HG02798 (cell line): ENCODE data around the gene MRPL16.
"Not testable (repeated sequence)": the region's sequence is repeated elsewhere in the genome, so short reads cannot be mapped to it uniquely, and the experiment has no call there.

Experiments used
- ATAC-seq: cut with Tn5 transposase; IDR thresholded peaks from one replicate; pipeline ENCODE4 v1.9.1; 2021; ENCODE audit warnings: mild to moderate bottlenecking; ENCODE audit not compliant: unreplicated experiment, poor library complexity

The MRPL16 gene

DNA sequence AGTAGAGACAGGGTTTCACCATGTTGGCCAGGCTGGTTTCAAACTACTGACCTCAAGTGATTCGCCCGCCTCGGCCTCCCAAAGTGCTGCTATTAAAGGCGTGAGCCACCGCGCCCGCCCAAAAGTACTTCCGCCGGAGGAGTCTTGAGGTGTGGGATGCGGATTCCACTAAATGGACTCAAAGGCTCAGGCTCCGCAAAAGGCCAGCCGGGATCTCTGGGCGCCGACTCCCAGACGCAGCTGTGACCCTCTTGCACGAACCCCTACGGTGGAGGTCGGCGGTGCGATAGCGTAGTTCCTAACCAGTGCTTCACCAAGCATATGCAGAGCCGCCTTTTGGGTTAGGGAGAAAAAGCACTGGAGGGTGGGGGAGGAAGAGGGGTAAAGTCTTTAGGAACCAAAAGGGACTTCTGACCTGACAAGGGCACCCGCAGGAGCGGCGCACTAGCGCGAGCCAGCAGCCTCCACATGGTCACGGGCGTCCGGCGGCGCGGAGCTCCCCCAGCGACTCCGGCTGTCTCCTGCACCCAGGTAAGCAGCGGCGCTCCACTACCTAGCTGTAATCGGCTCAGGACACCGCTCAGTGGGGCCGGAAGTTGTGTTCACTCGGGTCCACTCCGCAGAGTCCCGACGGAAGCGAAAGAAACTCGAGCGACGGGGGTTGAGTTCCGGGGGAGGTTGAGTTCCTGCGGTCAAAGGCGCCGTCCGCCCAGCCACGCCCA is at the start of gene MRPL16:
Gene MRPL16 (minus strand): TSS at position 590 of the 722 bp plus-strand sequence. CDS start 120 bp downstream, at position 470.
- peak; percentile 99 for ATAC-seq

DNA sequence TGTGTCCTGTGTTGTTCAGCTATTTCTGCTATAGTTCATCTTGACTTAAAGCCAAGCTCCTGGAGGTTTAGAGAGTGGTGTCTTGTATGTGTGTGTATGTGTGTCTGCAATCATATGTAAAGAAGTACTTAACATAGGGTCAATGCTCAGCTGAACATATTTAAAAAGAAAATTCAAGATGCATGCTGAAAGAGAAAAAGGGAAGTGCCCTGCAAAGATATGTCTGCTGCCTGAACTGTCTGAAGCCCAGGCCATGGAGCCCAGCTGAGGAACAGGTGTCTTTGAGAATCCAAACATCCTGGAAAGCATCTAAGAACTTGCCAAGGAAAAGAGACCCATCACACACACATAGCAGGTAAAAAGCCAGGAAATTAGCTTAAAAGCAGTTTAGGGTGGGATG is 49.1 kb upstream of the MRPL16 start:
- ATAC-seq: no peak

DNA sequence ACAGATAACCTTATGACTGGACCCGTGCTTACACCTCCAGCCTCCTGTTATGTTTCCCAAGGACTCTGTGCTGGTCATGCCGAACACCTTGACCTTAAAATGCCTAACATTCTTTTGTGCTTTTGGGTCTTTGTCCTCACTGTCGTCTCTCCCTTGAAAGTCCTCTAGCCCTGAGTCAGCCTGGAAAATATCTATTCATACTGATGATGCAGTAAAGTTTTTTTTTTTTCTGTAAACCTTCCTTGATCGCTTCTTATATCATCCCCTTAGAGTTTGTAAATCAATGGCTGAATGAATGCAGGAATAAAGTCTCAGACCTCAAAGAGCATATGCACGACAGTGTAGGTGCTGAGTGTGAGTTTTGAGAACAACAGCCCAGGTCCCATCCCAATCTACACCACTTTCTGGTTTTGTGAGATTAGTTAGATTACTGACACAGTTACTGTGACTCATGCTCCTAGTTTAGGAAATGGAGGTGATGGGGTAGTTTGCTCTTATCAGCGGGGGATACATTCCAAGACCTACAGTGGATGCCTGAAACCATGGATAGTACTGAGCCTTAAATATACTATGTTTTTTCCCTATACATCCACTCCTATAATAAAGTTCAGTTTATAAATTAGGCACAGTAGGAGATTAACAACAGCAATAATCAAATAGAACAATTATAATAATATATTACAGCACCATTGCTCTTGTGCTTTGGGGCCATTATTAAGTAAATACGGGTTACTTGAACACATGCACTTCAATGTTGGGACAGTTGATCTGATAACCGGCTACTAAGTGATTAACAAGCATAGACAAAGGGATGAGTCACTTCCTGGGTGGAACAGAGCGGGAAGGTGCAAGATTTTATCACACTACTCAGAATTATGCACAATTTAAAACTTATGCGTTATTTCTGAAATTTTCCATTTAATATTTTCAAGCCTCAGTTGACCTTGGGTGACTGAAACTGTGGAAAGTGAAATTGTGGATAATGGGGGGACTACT is 47.2 kb upstream of the MRPL16 start:
- no peak for ATAC-seq

DNA sequence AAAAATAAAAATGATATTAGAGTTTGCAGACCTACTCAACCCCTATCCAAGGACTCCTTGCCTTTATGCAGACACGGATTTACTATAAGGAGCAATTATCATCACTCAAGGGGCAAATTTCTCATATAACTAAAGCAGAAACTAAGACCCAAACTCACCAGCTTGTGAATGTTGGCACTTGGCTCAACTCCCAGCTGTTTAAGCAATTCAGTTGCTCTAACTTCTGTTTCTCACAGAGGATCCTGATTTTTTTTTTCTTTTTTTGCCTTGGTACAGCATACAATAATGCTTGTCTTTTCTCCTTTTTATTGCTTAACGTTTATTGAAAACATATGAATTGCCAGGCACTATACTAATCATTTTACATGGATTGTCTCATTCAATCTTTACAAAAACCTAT is 44.3 kb upstream of the MRPL16 start:
- ATAC-seq: no peak

DNA sequence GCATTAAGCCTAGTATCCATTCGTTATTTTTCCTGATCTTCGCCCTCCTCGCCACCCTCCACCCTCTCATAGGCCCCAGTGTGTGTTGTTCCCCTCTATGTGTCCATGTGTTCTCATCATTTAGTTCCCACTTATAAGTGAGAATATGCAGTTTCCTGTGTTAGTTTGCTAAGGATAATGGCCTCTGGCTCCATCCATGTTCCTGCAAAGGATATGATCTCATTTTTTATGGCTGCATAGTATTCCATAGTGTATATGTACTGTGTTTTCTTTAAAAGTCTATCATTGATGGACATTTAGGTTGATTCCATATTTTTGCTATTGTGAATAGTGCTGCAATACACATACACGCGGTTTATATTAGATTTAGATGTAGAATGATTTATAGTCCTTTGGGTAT is 40.8 kb upstream of the MRPL16 start:
- ATAC-seq: not testable (repeated sequence)

DNA sequence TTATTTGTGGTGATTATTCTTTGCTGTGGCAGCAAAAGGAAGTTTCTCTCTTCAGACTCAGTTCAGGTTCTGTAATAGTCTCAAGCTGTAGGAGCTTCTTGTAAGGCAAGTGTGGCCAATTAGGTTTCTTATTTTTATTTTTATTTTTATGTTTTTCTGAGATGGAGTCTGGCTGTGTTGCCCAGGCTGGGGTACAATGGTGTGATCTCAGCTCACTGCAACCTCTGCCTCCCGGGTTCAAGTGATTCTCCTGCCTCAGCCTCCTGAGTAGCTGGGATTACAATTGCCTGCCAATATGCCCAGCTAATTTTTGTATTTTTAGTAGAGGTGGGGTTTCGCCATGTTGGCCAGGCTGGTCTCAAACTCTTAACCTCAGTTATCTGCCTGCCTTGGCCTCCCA is 39.0 kb upstream of the MRPL16 start:
- not testable (repeated sequence) for ATAC-seq

DNA sequence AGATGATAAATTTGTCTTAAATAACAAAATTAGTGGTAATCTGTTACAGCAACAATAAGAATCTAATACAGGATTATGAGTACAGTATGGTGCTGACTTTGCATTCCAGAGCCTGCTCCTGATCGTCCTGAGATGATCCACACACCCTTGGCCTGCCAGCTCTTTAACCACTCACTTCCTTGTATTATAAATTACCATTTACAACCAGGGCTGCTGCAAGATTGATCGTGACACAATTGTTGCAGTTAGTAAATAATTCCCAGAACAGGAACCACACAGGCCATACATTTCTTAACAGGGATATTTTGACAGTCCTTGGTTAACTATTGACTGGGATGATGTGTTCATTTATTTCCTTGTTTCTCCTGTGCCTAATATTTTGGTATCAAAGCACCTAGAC is 38.6 kb upstream of the MRPL16 start:
- ATAC-seq: no peak

DNA sequence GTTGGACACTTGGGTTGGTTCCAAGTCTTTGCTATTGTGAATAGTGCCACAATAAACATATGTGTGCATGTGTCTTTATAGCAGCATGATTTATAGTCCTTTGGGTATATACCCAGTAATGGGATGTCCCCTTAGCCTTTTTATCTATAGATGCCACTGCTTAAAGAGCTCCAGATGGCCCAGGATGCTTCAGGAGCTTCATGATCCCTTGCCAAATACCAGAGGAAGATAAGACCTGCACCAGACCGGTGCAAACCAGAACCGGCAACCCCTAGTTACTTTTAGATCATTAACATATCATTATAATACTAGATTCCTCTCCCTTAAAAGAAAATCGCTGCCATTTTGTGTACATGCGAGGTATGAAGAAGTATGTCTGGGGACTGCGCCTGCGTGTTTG is 37.9 kb upstream of the MRPL16 start:
- ATAC-seq: not testable (repeated sequence)

DNA sequence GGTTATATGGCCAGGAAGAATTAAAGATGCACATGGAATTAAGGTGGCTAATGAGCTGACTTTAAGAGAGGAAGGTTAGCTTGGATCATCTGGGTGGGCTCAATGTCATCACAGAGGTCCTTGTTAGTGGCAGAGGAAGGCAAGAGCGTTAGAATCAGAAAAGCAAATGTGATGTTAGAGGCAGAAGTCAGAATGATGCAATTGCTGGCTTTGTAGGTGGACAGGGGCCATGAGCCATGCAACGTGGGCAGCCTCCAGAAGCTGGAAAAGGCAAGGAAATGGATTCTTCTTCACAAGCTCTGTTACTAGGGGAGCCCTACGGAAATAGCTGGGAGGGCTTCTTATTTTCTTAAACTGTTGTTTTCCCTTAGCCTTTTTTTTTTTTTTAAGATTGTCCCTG is 37.0 kb upstream of the MRPL16 start:
- no peak for ATAC-seq

DNA sequence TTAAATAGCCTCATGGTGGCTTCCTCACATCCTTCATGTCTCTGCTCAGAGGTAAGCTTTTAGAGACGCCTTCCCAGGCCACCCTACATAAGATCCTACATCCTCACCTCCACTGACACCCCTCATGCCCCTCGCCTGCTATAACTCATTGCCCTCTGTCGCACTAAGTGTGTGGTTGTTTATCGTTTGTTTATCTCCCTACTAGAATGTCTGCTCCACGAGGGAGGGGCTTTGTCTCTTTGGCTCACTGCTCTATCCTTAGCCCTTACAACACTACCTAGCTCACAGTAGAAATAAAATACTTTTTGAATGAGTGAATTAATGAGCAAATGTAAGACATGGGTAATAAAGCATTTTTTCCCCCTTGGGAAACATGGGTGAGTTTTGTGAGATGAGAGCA is 36.0 kb upstream of the MRPL16 start:
- ATAC-seq: no peak

DNA sequence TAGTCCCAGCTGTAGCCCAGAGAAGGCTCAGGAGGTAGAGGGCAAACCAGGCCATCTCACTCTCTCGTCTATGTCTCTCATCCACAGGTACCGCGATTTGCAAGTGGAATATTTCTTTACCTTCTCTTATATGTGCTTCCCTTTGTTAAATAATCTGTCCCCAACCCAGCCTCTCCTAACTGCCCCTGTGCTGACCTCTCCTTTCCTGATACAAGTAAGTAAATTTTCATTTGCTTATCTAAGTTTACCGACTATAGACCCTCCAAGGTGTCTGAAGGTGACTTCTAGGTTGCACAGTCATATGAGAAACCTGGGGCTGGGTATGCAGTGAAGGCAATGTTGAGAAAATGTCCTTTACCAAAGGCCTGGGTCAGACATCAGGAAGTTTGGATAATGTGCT is 34.8 kb upstream of the MRPL16 start, which contains the start of gene CBLIF:
Gene CBLIF (minus strand): TSS at position 101 of the 400 bp plus-strand sequence. CDS start 46 bp downstream, at position 55.
- no peak for ATAC-seq

DNA sequence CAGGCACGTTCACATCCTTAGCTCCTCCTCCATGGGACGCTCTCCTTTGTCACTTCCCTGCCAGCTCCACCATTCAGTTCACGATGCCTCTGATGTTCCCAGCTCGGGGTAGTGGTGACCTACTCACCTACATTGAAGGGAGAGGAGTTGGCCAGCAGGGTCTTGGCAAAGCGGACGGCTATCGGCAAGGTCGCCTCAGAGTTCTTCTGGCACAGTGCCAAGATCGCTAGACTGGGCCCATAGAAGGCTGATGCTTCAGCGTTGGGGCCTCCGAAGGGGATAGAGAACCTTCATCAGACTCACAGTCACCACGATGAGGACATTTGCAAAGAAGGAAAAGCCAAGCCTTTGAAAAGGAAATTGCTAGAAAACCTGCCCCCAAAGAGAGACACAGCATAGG is 31.7 kb upstream of the MRPL16 start:
- ATAC-seq: no peak

DNA sequence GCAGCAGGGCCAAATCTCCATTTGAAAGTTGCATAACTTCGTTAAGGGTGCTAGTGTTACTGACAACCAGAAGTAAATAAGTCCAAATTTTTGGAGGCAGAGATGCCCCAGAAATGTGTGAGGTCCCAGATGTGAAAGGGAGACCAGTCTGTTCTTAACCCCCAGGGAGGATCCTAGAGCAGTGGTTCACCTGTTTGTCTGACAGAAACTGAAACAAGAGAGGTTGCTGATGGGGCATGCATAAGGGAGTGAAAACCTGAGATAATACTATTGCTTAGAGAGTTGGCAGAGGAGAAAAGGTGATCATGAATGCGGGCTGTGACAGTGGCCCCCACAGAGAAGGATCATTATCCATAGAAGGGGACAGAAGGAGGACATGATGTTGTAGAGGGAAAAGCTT is 30.9 kb upstream of the MRPL16 start:
- ATAC-seq: peak; percentile 70

DNA sequence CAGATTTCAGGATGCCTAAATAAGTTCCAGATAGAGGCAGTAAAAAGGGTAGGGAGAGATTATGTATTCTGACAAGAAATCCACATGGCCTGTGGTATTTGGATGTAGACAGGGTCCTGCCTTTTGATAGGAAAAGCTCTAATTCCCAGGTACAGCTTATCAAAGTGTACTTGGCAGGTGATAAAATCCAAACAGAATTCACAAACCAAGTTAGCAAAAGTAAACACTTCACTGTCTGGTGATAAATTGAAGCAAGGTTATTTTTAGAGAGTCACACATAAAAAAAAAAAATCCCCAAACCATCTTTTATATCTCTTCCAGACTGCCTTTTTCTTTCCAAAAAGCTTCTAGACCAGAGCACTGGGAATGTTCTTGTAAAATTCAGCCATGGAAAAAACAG is 29.0 kb upstream of the MRPL16 start:
- no peak for ATAC-seq

DNA sequence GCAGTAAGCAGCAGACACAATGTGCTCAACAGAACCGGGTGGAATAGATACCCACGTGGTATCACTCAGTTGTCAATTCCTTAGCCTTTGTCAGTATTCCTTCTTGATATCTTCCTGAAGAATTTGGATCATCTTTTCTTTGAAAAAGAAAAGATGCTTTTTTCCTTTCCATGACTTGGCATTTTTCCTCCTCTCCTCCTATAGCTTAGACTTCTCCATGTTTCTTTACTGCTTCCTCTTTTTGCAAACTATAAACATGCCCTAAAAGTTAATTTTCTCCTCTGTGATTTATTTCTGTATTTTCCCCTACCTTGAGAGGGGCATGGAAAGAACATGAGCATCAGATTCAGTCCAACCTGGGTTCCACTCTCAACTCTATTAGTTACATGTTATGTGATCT is 23.0 kb upstream of the MRPL16 start:
- ATAC-seq: no peak

DNA sequence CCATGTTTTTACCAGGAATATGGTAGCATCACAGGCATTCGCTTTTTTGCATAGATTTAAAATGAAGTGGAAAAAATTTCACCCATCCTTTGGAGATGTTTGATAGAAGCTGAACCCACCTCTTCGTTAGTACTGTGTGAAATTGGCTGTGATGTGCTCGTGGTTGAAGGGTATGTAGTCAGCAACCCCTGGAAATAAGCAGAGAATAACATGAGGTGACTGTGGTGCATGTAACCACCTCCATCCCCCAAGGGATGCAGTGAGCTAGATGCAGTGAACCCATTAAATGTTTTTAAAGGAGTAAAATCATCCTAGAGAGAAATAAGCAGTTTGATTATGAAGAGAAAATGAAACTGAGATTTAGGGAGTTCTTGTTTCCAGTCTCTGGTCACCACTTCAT is 18.8 kb upstream of the MRPL16 start:
- ATAC-seq: no peak

DNA sequence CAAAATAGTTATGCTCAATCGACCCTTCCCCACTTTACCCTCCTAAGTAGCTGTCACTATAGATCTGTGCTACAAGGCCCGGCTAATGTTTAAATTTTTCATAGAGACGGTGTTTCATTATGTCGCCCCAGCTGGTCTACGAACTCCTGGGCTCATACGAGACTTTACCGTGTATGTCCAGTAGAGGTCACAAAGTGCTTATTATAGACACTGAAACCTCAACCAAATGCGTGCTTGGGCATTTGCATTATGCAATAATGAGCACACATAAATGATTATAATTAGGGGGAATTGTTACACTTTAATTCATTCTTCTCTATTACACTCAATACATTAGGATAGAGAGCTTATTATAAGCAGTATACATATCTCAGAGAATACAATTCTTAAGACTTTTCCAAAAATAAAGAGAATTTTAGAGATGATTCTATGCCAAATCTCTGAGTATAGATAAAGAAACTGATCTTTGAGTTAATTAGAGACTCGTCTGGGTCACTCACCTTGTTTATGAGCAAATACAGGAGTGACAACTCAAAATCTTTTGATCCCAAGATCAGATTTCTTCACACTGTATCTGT is 12.5 kb upstream of the MRPL16 start:
- peak; percentile 91 for ATAC-seq

DNA sequence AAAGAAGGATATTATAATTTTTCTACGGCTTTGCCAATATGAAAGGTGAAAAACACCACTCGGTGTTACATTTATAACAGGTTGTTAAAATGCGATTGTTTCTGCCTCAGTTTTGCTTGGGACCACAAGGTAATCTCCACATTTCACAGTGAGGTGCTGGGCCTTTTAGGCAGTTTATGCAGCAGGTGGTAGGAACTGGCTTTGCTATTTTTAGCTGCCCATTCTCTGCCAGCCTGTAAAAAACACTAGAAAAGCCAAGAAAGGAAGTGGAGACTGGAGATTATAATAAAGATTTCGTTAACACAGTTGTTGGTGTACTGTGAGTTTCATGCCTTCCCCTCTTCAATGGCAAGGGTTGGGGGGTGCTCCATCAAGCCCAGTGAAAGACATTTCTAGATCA is 8.0 kb upstream of the MRPL16 start:
- ATAC-seq: no peak

DNA sequence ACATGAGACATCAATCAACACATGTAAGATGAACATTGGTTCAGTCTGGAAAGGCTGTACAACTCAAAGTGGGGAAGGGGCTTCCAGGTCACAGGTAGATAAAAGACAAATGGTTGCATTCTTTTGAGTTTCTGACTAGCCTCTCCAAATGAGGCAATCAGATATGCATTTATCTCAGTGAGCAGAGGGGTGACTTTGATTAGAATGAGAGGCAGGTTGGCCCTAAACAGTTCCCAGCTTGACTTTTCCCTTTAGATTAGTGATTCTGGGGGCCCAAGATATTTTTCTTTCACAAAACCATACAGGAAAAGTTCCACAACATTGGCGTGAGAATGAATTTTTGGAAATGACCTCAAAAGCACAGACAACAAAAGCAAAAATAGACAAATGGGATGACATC is 5.9 kb upstream of the MRPL16 start:
- ATAC-seq: not testable (repeated sequence)

DNA sequence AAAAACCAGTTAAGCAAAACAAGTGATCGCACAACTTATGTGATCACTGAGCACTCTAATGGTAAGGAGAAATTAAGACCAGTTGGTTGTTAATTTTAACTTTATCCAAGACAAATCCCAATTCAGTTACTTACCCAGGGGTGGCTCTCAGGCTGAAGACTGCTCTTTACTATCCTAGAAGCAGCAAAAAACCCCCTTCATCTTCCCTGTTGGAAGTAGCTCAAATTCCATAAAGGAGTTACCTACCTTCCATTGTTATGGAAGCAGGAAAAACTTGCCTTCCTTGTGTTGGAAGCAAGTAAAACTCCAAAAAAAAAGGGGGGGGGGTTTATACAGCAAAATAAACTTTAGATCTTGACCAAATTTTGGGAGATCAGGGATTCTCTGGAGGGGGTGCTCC is 5.2 kb upstream of the MRPL16 start:
- no peak for ATAC-seq

DNA sequence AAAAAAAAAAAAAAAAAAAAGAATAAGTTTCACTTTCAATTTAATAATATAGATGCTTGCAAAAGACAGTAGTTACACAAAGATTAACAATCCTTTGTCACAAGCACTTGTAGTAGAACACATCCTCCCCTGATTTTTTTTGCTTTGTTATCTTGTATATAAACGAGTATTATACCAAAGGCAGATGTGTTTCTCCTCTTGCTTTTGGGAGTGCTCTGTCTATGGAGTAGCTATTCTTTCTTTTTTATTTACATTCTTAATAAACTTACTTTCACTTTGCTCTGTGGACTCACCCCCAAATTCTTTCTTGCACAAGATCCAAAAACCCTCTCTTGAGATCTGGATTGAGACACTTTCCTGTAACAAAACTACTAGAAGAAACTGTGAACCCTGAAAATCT is 3.4 kb upstream of the MRPL16 start:
- ATAC-seq: no peak
